Kidney (tissue), 22 donors: Measurements from ENCODE around the gene ZNF892. TPM values are rescaled to one million over a fixed set of nuclear protein-coding genes. Genes with fewer than 3 reads are reported as not detected.

Experiments
- DNase-seq, 5 donors: peaks; one replicate each; pipeline ENCODE4 v3.0.0-alpha.2; 2013 to 2020
- FAIRE-seq: peaks from 2 replicates; lab custom pipeline; 2012; peaks lifted over from hg19 to GRCh38; lab: Jason Lieb, UNC
- H3K27ac ChIP-seq, 2 donors: one replicate each; pipeline ENCODE4 v1.7.0; 2013; ENCODE audit warnings: low read depth in 2 of 2, low read length in 2 of 2, inconsistent platforms in 1 of 2
- H3K27me3 ChIP-seq: one replicate; pipeline ENCODE4 v1.7.1; 2013; ENCODE audit warnings: low read length, inconsistent platforms; ENCODE audit not compliant: control insufficient read depth, insufficient read depth
- H3K36me3 ChIP-seq, 3 donors: one replicate each; pipeline versions ENCODE4 v1.7.0 to v1.7.1; 2013; ENCODE audit warnings: low read length in 3 of 3, control low read depth in 1 of 3, inconsistent platforms in 1 of 3; ENCODE audit not compliant: insufficient read depth in 3 of 3, control insufficient read depth in 2 of 3
- H3K4me1 ChIP-seq, 3 donors: one replicate each; pipeline versions ENCODE4 v1.7.0 to v1.7.1; 2013; ENCODE audit warnings: low read length in 3 of 3, inconsistent platforms in 1 of 3, low read depth in 1 of 3; ENCODE audit not compliant: control insufficient read depth in 2 of 3, insufficient read depth in 2 of 3
- H3K4me3 ChIP-seq, 3 donors: one replicate each; pipeline versions ENCODE4 v1.7.0 to v1.8.1; 2013; ENCODE audit warnings: low read length in 3 of 3, control low read depth in 1 of 3, inconsistent platforms in 1 of 3
- H3K9ac ChIP-seq, 3 donors: one replicate each; pipeline versions ENCODE4 v1.7.0 to v1.7.1; 2013; ENCODE audit warnings: low read length in 3 of 3, control low read depth in 1 of 3, inconsistent platforms in 1 of 3
- H3K9me3 ChIP-seq, 3 donors: one replicate each; pipeline versions ENCODE4 v1.7.0 to v1.7.1; 2013; ENCODE audit warnings: low read length in 3 of 3, control low read depth in 1 of 3, inconsistent platforms in 1 of 3; ENCODE audit not compliant: control insufficient read depth in 2 of 3, insufficient read depth in 1 of 3
- CTCF ChIP-seq: IDR thresholded peaks from 3 replicates; pipeline ENCODE4 v1.5.1; 2012; ENCODE audit warnings: mild to moderate bottlenecking, moderate library complexity, borderline replicate concordance; ENCODE audit not compliant: insufficient read depth; ENCODE audit errors: extremely low read depth
- intact Hi-C: fragments of 100-400 bp; cut with DNase I; formaldehyde crosslinking; loops from one replicate; pipeline ENCODE4 v1.11.1; 2022
- long read RNA-seq, 10 donors: library from polyadenylated mRNA in 1 of 10; unstranded in 1 of 10; transcript quantifications; one replicate each; pipeline ENCODE4 v2.0.0 and lab custom pipeline, GENCODE V29; 2021 to 2026
- polyA plus RNA-seq: library from polyadenylated mRNA; stranded (reverse); fragments of 350-450 nt; fragmentation: Illumina TruSeq; extraction: RNeasy Lipid Tissue Mini Kit (QIAGEN cat#74804); gene quantifications from one replicate; pipeline ENCODE4 v1.2.3, GENCODE V29; 2014; ENCODE audit warnings: low read depth, low replicate concordance; ENCODE audit not compliant: insufficient read depth
- total RNA-seq: library from RNA; stranded (reverse); fragmentation: NEBNext Ultra II Directional; extraction: Animal tissue kit (Norgen Biotek cat#: 25700); gene quantifications from one replicate; pipeline ENCODE4 v1.2.1, GENCODE V29; 2021
- donor health status: control.
- donor health status: control.
- donor health status: control.
- donor health status: control.
- donor health status: control.
- donor health status: DM: yes; HTN: yes; CAD: no.
- donor health status: Normal renal cell carcinoma (clear cell type).

The ZNF892 gene
- total RNA-seq, result 6.2 TPM
- 0.34 TPM for polyA plus RNA-seq
- long read RNA-seq, donor 1, result 0 reads
- long read RNA-seq, donor 2, partial matches to known transcripts, result 0 of 1 reads
- long read RNA-seq, donor 2, other reads (novel, unspliced or antisense), result 0 of 1 reads
- long read RNA-seq, donor 3, result 0 reads
- long read RNA-seq, donor 4, result 0 reads
- long read RNA-seq, donor 5, result 0 reads
- long read RNA-seq, donor 6, result 0 reads
- long read RNA-seq, donor 7, result 0 reads
- long read RNA-seq, donor 8, partial matches to known transcripts, result 0 of 1 reads
- long read RNA-seq, donor 8, other reads (novel, unspliced or antisense), result 0 of 1 reads
- long read RNA-seq, donor 9, result 0 reads
- long read RNA-seq, donor 10, result 0 reads

GRCh38 chr2:95207111-95207961 is at the start of gene ZNF892:
TSS of gene ZNF892 (plus strand) at chr2:95207521. CDS start at chr2:95207816, 295 bp downstream.
- no peak for FAIRE-seq
- H3K9me3 ChIP-seq, result peaks cover 0 to 13% (median 12%) of the 10 kb centered on the region in 3 donors
- intact Hi-C loops, result no loop called here
- DNase-seq, result peak; percentile 96 to 97 (median 96)
- H3K9ac ChIP-seq, result peak within 1 kb of the TSS; percentile 30 to 72 (median 43)
- H3K27ac ChIP-seq, result peak within 1 kb of the TSS; percentile 75 to 88
- H3K4me3 ChIP-seq, result peak within 1 kb of the TSS; percentile 71 to 84 (median 82)
- no peaks in the 10 kb centered on the region for H3K27me3 ChIP-seq
- peaks cover 4 to 12% (median 10%) of the 10 kb centered on the region in 3 donors for H3K36me3 ChIP-seq
- peaks cover 0 to 2% (median 0%) of the 10 kb centered on the region in 3 donors for H3K4me1 ChIP-seq
- TF ChIP-seq CTCF, result peak; percentile 55

GRCh38 chr2:95158441-95158840 is 48.9 kb upstream of the ZNF892 start:
- no peak for TF ChIP-seq CTCF
- intact Hi-C loops, result no loop called here
- Histone ChIP-seq H3K9ac (peak overlapping the region in 2 of 3 donors; percentile 30 to 83), H3K4me3 (peak overlapping the region; percentile 72 to 83 (median 79)), H3K4me1 (peaks cover 0 to 13% (median 0%) of the 10 kb centered on the region in 3 donors), H3K36me3 (peaks cover 0 to 9% (median 0%) of the 10 kb centered on the region in 3 donors), H3K27ac (no peak overlapping the region), H3K27me3 (no peaks in the 10 kb centered on the region), H3K9me3 (peaks cover 0 to 2% (median 2%) of the 10 kb centered on the region in 3 donors)
- no peak for FAIRE-seq
- peak in 3 of 5 donors; percentile 1 to 39 (median 8) for DNase-seq

- Histone ChIP-seq H3K27ac (peak overlapping the region; percentile 32 to 48), H3K4me3 (peak overlapping the region; percentile 72 to 83 (median 79)), H3K36me3 (peaks cover 0 to 9% (median 0%) of the 10 kb centered on the region in 3 donors), H3K4me1 (peaks cover 0 to 13% (median 0%) of the 10 kb centered on the region in 3 donors), H3K9ac (peak overlapping the region; percentile 30 to 83 (median 43)), H3K9me3 (peaks cover 0 to under 1% (median 0%) of the 10 kb centered on the region in 3 donors), H3K27me3 (no peaks in the 10 kb centered on the region)
- peak; percentile 43 to 87 (median 64) for DNase-seq
- no peak for FAIRE-seq
- TF ChIP-seq CTCF, result no peak
- intact Hi-C loops, result no loop called here
These were observed 48.3 kb upstream of the ZNF892 start for GRCh38 chr2:95158891-95159619.
